ENCODE results near the gene PRKG2.
"Not testable (repeated sequence)": the region's sequence is repeated elsewhere in the genome, so short reads cannot be mapped to it uniquely, and the experiment has no call there.

DNA sequence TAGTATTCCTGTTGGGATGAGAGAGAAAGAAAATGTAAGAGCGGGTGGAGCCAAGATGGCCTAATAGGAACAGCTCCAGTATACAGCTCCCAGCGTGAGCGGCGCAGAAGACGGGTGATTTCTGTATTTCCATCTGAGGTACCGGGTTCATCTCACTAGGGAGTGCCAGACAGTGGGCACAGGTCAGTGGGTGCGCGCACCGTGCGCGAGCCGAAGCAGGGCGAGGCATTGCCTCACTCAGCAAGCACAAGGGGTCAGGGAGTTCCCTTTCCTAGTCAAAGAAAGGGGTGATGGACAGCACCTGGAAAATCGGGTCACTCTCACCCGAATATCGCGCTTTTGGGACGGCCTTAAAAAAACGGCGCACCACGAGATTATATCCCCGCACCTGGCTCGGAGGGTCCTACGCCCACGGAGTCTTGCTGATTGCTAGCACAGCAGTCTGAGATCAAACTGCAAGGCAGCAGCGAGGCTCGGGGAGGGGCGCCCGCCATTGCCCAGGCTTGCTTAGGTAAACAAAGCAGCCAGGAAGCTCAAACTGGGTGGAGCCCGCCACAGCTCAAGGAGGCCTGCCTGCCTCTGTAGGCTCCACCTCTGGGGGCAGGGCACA, 61.2 kb downstream of the PRKG2 start:
- TF ChIP-seq, protein P1, sequence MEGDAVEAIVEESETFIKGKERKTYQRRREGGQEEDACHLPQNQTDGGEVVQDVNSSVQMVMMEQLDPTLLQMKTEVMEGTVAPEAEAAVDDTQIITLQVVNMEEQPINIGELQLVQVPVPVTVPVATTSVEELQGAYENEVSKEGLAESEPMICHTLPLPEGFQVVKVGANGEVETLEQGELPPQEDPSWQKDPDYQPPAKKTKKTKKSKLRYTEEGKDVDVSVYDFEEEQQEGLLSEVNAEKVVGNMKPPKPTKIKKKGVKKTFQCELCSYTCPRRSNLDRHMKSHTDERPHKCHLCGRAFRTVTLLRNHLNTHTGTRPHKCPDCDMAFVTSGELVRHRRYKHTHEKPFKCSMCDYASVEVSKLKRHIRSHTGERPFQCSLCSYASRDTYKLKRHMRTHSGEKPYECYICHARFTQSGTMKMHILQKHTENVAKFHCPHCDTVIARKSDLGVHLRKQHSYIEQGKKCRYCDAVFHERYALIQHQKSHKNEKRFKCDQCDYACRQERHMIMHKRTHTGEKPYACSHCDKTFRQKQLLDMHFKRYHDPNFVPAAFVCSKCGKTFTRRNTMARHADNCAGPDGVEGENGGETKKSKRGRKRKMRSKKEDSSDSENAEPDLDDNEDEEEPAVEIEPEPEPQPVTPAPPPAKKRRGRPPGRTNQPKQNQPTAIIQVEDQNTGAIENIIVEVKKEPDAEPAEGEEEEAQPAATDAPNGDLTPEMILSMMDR (IDR thresholded peaks at IDR 0.05) = not testable (repeated sequence)
- TF ChIP-seq POLR2AphosphoS5 (IDR thresholded peaks at IDR 0.05; ENCODE audit: low read depth, low read length); SIN3A (IDR thresholded peaks at IDR 0.05; ENCODE audit: borderline replicate concordance, insufficient read depth, low read depth, low read length): not testable (repeated sequence)
- TF ChIP-seq, protein P2, sequence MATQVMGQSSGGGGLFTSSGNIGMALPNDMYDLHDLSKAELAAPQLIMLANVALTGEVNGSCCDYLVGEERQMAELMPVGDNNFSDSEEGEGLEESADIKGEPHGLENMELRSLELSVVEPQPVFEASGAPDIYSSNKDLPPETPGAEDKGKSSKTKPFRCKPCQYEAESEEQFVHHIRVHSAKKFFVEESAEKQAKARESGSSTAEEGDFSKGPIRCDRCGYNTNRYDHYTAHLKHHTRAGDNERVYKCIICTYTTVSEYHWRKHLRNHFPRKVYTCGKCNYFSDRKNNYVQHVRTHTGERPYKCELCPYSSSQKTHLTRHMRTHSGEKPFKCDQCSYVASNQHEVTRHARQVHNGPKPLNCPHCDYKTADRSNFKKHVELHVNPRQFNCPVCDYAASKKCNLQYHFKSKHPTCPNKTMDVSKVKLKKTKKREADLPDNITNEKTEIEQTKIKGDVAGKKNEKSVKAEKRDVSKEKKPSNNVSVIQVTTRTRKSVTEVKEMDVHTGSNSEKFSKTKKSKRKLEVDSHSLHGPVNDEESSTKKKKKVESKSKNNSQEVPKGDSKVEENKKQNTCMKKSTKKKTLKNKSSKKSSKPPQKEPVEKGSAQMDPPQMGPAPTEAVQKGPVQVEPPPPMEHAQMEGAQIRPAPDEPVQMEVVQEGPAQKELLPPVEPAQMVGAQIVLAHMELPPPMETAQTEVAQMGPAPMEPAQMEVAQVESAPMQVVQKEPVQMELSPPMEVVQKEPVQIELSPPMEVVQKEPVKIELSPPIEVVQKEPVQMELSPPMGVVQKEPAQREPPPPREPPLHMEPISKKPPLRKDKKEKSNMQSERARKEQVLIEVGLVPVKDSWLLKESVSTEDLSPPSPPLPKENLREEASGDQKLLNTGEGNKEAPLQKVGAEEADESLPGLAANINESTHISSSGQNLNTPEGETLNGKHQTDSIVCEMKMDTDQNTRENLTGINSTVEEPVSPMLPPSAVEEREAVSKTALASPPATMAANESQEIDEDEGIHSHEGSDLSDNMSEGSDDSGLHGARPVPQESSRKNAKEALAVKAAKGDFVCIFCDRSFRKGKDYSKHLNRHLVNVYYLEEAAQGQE (IDR thresholded peaks at IDR 0.05; ENCODE audit: insufficient read depth in 1 of 2, low read depth in 2 of 2, low read length in 1 of 2) = not testable (repeated sequence)
